Uterus (tissue), 4 donors: ENCODE data around the gene C22orf31. TPM values are rescaled to one million over a fixed set of nuclear protein-coding genes. Genes with fewer than 3 reads are reported as not detected.

ENCODE experiments used
- DNase-seq, 2 donors: peaks; one replicate each; pipeline ENCODE4 v3.0.0-alpha.2; 2019 to 2020
- H3K27ac ChIP-seq, 2 donors: fragments of 200-600 bp; sonication (generic); 1 replicate in 1 of 2; 2 replicates in 1 of 2; pipeline ENCODE4 v1.5.1; 2016 to 2018
- H3K27me3 ChIP-seq, 2 donors: fragments of 200-600 bp; sonication (generic); one replicate each; pipeline ENCODE4 v1.5.1; 2018 to 2019; ENCODE audit warnings: control low read depth in 1 of 2
- H3K36me3 ChIP-seq, 2 donors: fragments of 200-600 bp; sonication (generic); one replicate each; pipeline ENCODE4 v1.5.1; 2019; ENCODE audit warnings: control low read depth in 1 of 2
- H3K4me1 ChIP-seq, 2 donors: fragments of 200-600 bp; sonication (generic); one replicate each; pipeline ENCODE4 v1.5.1; 2018 to 2019; ENCODE audit warnings: control low read depth in 1 of 2
- H3K4me3 ChIP-seq, 2 donors: fragments of 200-600 bp; sonication (generic); 1 replicate in 1 of 2; 2 replicates in 1 of 2; pipeline ENCODE4 v1.5.1; 2018 to 2019; ENCODE audit warnings: mild to moderate bottlenecking in 1 of 2
- H3K9me3 ChIP-seq, 2 donors: fragments of 200-600 bp; sonication (generic); one replicate each; pipeline ENCODE4 v1.5.1; 2019; ENCODE audit warnings: control low read depth in 1 of 2
- POLR2A ChIP-seq, 2 donors: fragments of 450-650 bp; IDR thresholded peaks; one replicate each; pipeline ENCODE4 v1.6.1; 2016; ENCODE audit warnings: antibody characterized with exemption in 2 of 2, mild to moderate bottlenecking in 1 of 2, moderate library complexity in 1 of 2
- intact Hi-C: fragments of 100-400 bp; cut with DNase I; formaldehyde crosslinking; loops from one replicate; pipeline ENCODE4 v1.15.1; 2023; ENCODE audit warnings: low total_unique reads
- total RNA-seq, 4 donors: library from RNA; depleted of rRNA in 3 of 4; stranded (reverse); fragments of >200 nt in 3 of 4; gene quantifications; one replicate each; pipeline versions ENCODE4 v1.1.0 to v1.2.4, GENCODE V29; 2014 to 2023
- TF ChIP-seq, protein P1 (sequence below), 4 experiments: fragments of 200-600 bp in 2 of 4; fragments of 450-650 bp in 2 of 4; sonication (generic) in 2 of 4; IDR thresholded peaks; one replicate each; pipeline ENCODE4 v1.5.1; 2016 to 2019; ENCODE audit warnings: antibody characterized with exemption in 4 of 4, mild to moderate bottlenecking in 2 of 4, moderate library complexity in 1 of 4
- donor health status: DM: yes; HTN: yes; CAD: no.

C22orf31 gene
- total RNA-seq, 4 donors from 2014 or later = not detected

DNA sequence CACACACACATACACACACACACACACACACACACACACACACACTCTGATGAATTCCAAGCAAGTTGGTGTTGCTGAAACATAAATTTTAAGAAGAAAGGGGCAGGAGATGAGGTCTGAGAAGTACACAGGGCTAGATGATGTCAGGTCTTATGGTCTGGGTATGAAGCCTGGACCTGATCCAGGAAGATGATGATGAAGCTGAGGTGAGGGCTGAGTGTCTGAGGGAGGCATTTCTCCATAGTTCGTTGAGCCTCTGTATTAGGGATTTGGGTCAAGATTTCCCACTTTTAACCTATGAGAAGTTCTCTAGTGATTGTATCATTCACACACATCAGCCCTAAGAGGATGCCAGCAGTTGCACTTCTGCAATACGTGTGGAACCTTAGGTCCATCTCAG lies 43.8 kb upstream of the C22orf31 start:
- H3K27ac ChIP-seq = no peak overlapping the region
- no peak overlapping the region for H3K4me3 ChIP-seq
- no peaks in the 10 kb centered on the region for H3K27me3 ChIP-seq
- intact Hi-C loops = no loop called here
- no peak for DNase-seq
- H3K36me3 ChIP-seq = no peaks in the 10 kb centered on the region
- no peak for TF ChIP-seq POLR2A (IDR thresholded peaks at IDR 0.05)
- TF ChIP-seq, protein P1, sequence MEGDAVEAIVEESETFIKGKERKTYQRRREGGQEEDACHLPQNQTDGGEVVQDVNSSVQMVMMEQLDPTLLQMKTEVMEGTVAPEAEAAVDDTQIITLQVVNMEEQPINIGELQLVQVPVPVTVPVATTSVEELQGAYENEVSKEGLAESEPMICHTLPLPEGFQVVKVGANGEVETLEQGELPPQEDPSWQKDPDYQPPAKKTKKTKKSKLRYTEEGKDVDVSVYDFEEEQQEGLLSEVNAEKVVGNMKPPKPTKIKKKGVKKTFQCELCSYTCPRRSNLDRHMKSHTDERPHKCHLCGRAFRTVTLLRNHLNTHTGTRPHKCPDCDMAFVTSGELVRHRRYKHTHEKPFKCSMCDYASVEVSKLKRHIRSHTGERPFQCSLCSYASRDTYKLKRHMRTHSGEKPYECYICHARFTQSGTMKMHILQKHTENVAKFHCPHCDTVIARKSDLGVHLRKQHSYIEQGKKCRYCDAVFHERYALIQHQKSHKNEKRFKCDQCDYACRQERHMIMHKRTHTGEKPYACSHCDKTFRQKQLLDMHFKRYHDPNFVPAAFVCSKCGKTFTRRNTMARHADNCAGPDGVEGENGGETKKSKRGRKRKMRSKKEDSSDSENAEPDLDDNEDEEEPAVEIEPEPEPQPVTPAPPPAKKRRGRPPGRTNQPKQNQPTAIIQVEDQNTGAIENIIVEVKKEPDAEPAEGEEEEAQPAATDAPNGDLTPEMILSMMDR (IDR thresholded peaks at IDR 0.05) = no peak
- no peaks in the 10 kb centered on the region for H3K9me3 ChIP-seq
- no peaks in the 10 kb centered on the region for H3K4me1 ChIP-seq

DNA sequence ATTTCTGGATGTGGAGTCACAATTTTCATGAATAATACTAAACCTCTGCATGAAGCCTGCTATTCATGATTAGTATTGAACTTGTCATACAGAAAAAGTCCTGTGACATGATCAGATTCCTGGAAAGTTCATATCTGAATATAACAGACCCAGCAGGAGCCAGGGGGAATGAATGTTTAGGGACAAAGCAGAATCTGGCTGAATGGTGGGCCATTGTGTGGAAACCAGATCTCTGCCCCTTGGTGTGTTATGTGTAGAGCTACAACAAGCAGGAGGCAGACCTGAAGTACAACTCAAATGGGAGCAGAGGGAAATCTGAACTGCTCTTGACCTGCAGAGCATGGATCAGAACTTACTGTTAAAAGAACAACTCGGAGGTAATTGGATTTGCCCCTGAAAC lies 41.5 kb upstream of the C22orf31 start:
- intact Hi-C loops = no loop called here
- no peak overlapping the region for H3K27ac ChIP-seq
- H3K4me3 ChIP-seq = no peak overlapping the region
- no peak for DNase-seq
- TF ChIP-seq POLR2A (IDR thresholded peaks at IDR 0.05) = no peak
- TF ChIP-seq, protein P1 (IDR thresholded peaks at IDR 0.05) = no peak
- no peaks in the 10 kb centered on the region for H3K4me1 ChIP-seq
- no peaks in the 10 kb centered on the region for H3K9me3 ChIP-seq
- no peaks in the 10 kb centered on the region for H3K36me3 ChIP-seq
- H3K27me3 ChIP-seq = no peaks in the 10 kb centered on the region

DNA sequence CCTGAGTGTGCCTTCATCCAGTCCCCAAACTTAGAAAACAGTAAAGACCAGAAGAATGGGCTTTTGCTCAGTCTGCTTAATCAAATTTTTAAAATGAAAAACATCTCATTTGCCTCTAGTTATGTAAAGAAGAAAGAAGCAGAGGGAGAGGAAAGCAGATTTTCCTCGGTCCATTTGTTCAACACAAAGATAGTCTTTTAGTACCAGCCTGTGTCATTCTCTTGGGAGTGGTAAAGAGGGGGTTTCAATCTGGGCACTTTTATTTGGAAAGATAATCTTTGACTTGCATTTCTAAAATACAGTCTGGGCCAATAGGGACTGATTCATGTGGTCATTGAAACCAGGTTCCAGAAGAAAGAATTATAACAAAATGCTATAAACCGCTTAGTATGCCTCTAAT lies 40.7 kb upstream of the C22orf31 start:
- Histone ChIP-seq H3K27ac (no peak overlapping the region), H3K9me3 (no peaks in the 10 kb centered on the region), H3K4me3 (no peak overlapping the region), H3K4me1 (no peaks in the 10 kb centered on the region), H3K27me3 (no peaks in the 10 kb centered on the region), H3K36me3 (no peaks in the 10 kb centered on the region)
- TF ChIP-seq POLR2A (IDR thresholded peaks at IDR 0.05) = no peak
- TF ChIP-seq, protein P1 (IDR thresholded peaks at IDR 0.05) = no peak
- intact Hi-C loops = no loop called here
- DNase-seq = no peak

DNA sequence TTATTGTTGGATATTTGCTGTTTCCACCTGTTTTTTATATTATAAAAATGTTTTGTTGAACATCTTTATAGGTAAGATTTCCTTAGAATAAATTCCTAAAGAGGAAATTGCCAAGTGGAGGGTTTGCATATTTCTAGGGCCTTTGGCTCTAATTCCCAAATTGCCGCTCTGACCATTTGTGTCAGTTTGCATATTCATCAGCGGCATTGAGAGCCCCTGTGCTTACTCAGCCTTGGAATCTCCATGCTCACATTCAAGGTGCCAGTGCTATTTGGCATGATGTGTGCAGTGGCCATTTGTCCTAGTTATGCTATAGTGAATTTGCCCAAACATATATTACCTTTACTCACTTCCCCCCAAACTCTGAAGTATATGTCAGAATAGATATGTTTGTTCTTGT lies 36.7 kb upstream of the C22orf31 start:
- no peak for DNase-seq
- Histone ChIP-seq H3K4me3 (no peak overlapping the region), H3K27ac (no peak overlapping the region), H3K4me1 (no peaks in the 10 kb centered on the region), H3K9me3 (no peaks in the 10 kb centered on the region), H3K27me3 (no peaks in the 10 kb centered on the region), H3K36me3 (no peaks in the 10 kb centered on the region)
- no peak for TF ChIP-seq POLR2A (IDR thresholded peaks at IDR 0.05)
- TF ChIP-seq, protein P1 (IDR thresholded peaks at IDR 0.05) = no peak
- intact Hi-C loops = no loop called here

DNA sequence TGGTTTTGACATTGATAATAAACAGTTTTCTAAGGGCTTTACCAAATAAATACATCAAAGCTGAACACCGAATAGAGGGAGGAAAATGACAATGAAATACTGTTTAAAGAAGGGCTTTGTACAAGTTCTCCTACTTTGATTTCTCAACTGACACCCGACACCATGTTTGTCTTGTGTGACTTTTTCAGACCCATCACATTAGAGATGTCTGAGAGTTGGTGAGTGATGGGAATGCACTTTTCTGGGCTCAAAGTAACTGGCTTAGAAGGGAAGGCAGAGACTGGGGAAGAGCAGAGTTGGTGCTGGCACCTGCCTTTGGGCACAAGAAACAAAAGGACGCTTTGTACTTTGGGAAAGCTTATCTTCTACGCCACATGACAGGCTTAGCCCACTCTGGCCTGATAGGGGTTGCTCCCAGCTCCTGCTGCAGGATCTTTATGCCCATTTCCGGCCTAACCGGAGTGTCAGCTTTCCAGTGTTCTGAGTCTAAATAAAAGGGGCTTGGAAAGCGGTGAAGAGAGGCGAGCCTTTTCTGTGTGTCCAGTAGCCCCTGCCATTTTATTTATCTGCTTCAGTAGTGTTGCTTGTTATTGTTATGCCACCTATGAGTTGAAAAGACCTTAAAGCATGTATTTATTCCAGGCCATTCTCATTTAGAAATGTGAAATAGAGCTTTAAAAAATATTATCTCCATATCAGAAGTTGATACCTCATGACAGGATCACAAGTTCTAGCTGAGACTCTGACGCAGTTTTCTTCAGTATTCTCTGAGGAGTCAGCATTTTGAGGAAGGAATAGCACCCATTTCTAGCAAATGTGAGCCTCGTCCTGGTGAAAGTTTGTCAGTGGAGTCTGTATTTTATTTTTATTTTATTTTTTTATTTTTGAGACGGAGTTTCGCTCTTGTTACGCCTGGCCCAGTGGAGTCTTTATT lies 35.4 kb upstream of the C22orf31 start:
- H3K4me3 ChIP-seq = no peak overlapping the region
- H3K27me3 ChIP-seq = no peaks in the 10 kb centered on the region
- H3K4me1 ChIP-seq = no peaks in the 10 kb centered on the region
- no peaks in the 10 kb centered on the region for H3K36me3 ChIP-seq
- no peaks in the 10 kb centered on the region for H3K9me3 ChIP-seq
- no peak for DNase-seq
- H3K27ac ChIP-seq = no peak overlapping the region
- TF ChIP-seq POLR2A (IDR thresholded peaks at IDR 0.05) = no peak
- TF ChIP-seq, protein P1 (IDR thresholded peaks at IDR 0.05) = no peak
- intact Hi-C loops = no loop called here
